HG03135 (cell line): ENCODE data around the gene IQSEC1.

ENCODE experiments used
- ATAC-seq: cut with Tn5 transposase; IDR thresholded peaks from one replicate; pipeline ENCODE4 v1.9.1; 2021; ENCODE audit warnings: mild to moderate bottlenecking, moderate library complexity; ENCODE audit not compliant: unreplicated experiment

The IQSEC1 gene

DNA sequence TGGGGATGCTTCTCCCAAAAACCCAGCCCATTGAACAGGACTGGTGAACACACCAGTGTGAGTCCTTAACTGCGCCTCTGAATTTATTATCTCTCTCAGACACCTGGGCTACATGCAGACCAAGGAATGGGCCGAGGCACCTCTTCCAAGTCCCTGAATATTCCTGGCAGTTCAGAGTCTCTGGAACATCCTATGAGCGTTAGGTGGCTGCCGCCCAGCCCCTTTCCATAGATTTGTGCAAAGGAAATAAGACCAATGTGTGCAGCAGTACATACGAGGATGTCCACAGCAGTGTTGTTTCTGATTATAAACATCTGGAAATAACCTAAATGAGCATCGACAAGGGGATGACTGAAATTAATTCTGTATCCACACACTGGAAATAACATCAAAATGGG lies 127.0 kb downstream of the IQSEC1 start:
- ATAC-seq = no peak

DNA sequence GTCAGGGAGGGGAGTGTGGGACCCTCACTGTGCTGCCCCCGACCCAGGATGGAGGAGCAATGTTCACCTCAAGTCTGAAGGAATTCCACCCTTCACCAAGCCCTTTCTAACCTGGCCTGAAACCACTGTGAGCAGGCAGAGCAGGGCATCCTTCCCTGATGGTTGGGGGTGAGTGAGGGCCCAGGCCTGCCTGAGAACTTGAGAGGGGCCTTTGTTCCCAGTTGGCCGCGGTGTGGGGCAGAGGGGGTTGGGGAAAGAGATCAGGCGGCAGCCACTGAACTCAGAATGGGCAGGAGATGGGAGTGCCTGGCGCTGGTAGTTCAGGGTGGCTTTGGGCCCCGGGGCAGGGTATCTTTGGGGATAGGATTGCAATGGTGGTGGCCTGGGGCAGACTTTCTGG lies 128.4 kb downstream of the IQSEC1 start:
- no peak for ATAC-seq

DNA sequence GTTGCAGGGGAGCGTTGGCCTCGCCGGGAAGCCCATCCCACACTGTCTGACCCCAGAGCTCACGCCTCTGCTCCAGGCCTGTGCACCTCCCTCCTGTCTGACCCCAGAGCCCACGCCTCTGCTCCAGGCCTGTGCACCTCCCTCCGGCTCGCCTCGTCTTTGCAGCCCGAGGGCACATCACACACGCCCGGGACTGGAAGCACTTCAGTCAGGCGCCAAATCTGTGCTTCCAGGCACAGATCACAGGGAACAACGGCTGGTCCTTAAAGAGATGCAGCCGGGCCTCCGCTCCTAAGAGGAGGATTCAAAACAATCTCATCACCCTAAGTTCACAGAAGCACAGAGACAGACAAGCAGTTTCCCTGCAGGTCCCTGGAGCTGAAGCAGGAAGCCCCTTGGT lies 128.8 kb downstream of the IQSEC1 start:
- no peak for ATAC-seq

- ATAC-seq = no peak
These were observed 129.9 kb downstream of the IQSEC1 start for GRCh38 chr3:12943124-12944021.

DNA sequence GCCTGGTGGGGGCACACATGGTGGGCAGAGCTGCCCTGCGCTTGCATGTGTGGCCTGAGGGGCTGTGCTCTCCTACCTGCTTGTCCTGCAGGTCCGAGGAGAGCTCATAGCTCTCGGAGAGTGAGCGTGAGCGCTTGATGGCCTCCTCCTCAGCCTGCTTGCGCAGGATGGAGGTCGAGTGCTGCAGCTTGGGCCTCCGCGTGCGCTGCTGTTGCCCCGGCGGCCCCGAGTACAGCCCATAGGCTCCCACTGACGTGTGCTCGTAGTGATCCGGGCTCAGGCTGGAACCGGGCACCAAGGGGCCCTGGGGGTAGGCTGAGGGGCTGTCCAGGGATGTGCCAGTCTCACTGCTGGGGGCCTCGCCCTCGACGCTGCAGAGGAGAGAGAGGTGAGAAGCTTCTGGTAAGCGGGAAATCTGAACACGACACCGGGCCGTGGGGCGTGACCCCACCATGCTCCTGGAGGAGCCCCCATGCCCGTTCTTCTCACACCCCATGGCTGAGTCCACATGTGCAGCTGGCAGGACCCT lies 131.7 kb downstream of the IQSEC1 start:
- ATAC-seq = no peak

- ATAC-seq = no peak
These were observed 132.4 kb downstream of the IQSEC1 start for GRCh38 chr3:12940854-12941253.

GRCh38 chr3:12939137-12939536 lies 134.1 kb downstream of the IQSEC1 start:
- no peak for ATAC-seq

DNA sequence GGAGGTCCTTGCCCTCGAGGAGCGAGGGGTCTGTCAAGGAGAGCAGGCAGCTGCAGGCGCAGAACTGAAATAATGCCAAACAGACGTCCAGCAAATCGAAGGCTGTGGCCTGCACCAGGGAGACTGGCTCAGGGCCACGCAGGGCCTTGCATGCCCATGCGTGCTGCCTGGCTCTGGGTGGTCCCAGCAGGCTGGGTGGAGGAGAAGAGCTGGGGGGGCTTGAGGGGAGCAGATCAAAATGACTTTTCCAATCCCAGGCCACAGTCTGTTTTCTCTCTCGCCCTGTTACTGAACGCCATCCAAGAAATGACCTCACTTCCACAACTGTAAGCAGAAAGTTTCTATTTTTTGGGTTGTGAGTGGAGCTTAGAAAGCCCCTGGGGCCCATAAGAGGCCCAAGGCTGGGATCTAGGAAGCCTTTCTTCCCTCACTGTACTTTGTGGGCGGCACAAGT lies 134.9 kb downstream of the IQSEC1 start:
- no peak for ATAC-seq

GRCh38 chr3:12935861-12936830 lies 137.1 kb downstream of the IQSEC1 start:
- no peak for ATAC-seq

GRCh38 chr3:12935023-12935860 lies 138.0 kb downstream of the IQSEC1 start:
- no peak for ATAC-seq

GRCh38 chr3:12934431-12934830 lies 138.8 kb downstream of the IQSEC1 start:
- ATAC-seq = no peak

GRCh38 chr3:12933901-12934300 lies 139.3 kb downstream of the IQSEC1 start:
- ATAC-seq = no peak

DNA sequence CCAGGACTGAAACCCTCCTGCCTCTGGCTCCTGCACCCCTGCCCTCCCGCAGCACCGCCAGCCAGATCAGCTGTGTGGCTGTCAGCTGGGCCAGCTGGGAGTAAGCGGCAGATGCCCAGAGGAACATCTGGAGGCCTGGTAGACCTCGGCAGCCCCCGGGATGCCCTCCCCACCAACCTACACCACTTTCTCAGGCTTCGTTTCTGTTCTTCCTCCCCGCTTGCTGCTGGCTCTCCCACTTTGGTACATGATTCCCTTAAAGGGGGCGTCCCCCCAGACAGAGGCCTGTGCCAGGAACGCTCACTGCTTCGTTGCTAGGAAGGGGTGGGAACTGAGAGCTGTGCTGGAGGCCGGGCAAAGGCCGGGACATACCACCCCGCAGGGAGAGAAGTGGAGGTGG lies 140.5 kb downstream of the IQSEC1 start:
- ATAC-seq = no peak

- no peak for ATAC-seq
These were observed 140.9 kb downstream of the IQSEC1 start for GRCh38 chr3:12932347-12932746.

- no peak for ATAC-seq
These were observed 141.8 kb downstream of the IQSEC1 start for GRCh38 chr3:12931273-12931905.

GRCh38 chr3:12929801-12930200 lies 143.4 kb downstream of the IQSEC1 start:
- no peak for ATAC-seq

DNA sequence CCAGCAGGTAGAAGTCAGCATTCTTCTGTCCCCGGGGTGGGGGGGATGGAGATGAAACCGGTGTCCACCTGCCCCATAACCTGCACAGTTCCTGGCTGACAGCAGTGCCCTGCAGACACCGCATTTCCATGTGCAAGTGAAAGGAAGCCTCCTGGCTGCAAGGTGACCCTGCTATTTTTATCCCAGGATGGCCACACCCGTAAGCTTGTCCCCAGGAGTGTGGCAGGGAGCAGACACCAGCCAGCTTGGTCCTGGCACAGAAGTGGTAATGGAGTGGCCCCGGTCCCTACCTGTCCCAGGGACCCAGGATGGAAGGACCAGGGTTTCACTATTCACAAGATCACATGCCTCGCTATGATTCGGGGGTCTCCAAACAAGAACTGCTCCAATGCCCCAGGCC lies 146.6 kb downstream of the IQSEC1 start:
- no peak for ATAC-seq

GRCh38 chr3:12925648-12926047 lies 147.6 kb downstream of the IQSEC1 start:
- ATAC-seq = no peak

- ATAC-seq = no peak
These were observed 148.8 kb downstream of the IQSEC1 start for GRCh38 chr3:12924437-12924836.

DNA sequence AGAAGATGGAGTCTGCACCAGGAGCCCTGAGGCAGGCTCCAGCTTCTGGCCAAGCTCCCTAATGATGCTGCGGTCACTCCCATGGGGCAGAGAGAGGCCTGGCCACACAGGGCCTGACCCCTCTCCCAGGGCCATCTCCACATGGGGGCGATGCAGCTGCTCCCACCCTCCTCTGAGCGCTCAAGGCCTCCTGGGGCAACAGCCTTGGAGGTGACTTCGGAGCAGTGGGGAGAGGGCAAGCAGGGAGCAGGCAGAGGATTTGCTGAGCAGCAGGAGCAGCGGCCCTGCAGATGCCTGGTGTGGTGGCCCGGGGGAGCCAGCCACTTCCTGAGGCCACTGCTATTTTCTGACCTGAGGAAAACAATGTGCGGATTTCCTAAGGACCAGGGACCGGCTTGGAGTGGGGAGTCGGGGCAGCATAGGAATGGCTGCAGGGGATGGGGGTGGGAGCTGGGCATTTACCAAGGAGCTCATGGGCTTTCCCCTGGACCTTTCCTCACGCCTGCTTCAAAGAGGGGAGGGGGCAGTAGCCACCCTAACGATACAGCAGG lies 150.3 kb downstream of the IQSEC1 start:
- ATAC-seq = no peak
